Embryonic facial prominence (tissue), 1 donor: ENCODE measurements around the gene WHRN.

Source experiments
- DNase-seq: peaks from one replicate; pipeline ENCODE4 v3.0.0-alpha.2; 2016; ENCODE audit errors: extremely low spot score

WHRN gene

DNA sequence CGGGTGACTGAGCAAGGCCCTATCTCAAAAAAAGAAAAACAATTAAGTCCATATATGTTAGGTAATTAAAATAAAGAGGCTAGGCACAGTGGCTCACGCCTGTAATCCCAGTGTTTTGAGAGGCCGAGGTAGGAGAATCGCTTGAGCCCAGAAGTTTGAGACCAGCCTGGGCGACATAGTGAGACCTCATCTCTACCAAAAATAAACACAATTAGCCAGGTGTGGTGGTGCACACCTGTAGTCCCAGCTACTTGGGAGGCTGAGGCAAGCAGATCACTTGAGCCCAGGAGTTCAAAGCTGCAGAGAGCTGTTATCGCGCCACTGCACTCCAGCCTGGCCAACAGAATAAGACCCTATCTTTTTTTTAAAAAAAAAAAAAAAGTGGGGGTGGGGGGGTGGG lies 12.3 kb downstream of the WHRN start:
- no peak for DNase-seq

DNA sequence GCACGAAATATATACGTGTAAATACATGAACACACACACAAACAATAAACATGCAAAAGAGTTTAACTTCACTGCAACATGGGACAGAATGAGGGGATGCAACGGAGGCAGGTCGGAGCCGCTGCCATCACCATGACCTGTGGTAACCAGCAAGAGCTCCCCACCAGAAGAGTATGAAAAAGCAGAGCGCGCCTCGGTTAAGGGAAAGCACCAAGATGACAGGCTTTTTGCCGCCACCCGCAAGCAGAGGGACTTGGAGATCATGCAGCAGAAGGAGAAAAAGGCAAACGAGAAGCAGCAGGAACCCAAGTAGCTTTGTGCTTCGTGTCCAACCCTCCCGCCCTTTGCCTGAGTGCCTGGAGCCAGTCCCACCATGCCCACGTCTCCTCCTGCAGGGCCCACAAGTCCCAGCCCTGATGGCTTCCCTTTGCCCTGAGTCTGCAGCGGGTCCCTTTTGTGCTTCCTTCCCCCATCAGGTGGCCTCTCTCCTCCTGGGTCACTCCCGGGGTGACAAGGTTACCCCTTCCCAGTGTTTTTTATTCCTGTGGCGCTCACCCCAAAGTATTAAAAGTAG lies 13.8 kb downstream of the WHRN start:
- DNase-seq = no peak

- no peak for DNase-seq
Observed at GRCh38 chr9:114489928-114490327, 15.3 kb downstream of the WHRN start.

DNA sequence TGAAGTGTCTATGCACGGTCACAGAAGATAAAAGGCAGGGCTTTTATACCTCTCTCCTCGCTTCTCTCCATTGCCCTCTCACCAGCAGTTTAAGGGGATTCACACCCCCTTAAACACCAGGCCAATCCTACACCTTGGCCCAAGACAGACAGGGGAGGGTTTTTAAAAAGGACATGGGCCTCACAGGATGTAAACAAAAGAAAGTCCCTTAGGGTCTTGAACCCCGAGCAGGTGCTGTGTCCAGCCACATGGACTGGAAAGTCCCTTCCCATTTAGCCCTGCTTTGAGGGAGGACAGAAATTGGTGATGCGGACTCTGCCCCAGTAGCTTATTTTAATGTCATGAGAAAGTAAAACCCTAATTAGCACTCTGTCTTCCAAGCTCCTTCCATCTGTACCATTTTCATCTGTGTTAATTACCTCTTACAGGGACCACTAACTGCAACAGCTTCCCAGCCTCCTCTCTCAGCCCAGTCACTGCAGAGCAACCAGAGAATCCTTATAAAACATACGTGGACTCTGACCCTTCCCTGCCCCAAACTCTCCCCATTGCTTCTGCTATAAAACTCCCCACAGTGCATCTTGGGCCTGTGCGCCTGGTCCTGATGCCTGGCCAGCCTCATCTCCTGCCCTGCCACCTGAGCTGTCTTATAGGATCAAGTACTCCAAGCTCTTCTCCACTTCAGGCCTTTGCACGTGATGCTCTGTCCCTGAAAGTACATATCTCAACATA lies 16.7 kb downstream of the WHRN start:
- DNase-seq = no peak

DNA sequence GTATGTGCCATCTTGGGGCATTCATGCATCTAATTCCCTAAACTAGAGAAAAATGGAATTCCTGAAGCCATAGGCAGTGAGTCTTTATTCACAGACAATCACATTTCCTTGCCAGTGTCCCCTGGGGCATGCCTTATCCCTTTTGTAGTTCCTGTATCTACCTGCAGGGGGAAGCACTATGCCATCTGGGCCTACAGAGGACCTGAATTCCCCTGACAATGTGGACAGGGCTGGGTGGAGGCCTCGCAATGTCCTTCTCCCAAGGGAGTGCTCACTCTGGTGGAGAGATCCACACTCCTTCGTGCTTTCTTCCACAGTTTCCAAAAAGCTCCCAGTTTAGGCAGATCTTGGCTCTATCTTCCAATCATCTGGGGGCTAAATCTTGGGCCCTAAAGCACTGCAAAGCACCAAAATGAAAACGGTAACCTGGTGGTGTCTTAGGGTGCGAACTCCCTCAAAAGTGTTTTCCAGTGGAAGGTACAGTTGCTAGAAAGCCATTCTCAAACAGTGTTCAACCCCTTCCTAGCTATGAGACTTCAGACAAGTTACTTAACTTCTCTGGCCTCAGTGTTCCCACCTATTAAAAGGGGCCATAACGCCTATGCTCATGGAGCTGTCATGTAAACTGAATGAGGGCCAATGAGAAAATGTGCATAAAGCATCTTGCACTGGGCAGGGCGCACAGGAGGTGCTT lies 17.5 kb downstream of the WHRN start:
- DNase-seq = no peak

DNA sequence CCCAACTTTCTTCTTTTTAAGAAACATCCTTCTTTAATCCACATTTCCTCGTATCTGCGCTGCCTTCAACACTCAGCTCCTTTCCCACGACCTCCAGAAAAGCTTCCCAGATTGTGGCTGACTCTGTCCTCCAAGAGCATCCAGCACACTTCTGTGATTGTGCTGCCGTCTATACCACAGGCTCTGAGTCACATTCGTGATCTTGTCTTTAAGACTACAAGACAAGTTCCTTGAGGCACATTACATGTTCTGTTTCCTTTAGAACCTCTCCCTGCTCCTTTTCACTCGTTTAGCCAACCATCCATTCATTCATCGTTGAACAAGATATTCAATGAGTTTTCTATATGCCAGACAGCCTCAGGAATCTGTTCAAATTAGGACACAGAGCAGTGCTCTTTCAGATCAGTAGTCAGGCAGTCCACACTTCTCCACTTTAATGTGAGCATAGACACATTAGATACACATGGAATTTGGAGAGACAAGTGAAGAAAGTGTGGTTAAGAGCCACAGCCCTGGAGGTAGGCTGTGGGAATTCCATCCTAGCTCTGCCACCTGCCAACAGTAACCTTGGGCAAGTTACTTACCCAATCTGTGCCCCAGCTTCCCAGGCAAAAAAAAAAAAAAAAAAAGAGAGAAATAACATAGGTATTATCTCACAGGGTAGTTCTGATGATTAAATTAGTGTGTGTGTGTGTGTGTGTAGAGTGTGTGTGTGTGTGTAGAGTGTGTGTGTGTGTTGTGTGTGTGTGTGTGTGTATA lies 18.9 kb downstream of the WHRN start:
- DNase-seq = no peak

- no peak for DNase-seq
Observed at GRCh38 chr9:114484854-114485443, 20.3 kb downstream of the WHRN start.

GRCh38 chr9:114484215-114484853 lies 20.9 kb downstream of the WHRN start:
- DNase-seq = no peak

DNA sequence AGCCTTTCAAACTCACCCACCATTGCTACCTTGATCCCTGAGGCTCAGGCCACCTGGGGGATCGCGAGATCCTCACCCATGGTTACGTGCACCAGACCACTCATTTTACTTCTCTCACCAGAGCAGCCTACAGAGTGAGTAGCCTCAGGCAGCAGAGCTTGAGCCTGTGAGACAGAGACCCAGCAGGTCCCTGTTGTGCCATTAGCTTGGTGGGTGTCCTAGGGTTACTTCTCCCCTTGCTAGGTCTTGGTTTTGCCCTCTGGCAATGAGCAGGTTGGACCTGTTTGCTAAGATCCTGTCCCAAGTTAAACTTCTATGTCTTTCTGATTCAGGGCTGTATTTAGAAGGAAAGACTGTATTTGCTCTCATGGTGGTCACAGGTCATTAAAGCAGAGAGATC lies 21.8 kb downstream of the WHRN start:
- no peak for DNase-seq

GRCh38 chr9:114482593-114482992 lies 22.7 kb downstream of the WHRN start:
- no peak for DNase-seq

GRCh38 chr9:114481789-114482188 lies 23.5 kb downstream of the WHRN start:
- DNase-seq = no peak

DNA sequence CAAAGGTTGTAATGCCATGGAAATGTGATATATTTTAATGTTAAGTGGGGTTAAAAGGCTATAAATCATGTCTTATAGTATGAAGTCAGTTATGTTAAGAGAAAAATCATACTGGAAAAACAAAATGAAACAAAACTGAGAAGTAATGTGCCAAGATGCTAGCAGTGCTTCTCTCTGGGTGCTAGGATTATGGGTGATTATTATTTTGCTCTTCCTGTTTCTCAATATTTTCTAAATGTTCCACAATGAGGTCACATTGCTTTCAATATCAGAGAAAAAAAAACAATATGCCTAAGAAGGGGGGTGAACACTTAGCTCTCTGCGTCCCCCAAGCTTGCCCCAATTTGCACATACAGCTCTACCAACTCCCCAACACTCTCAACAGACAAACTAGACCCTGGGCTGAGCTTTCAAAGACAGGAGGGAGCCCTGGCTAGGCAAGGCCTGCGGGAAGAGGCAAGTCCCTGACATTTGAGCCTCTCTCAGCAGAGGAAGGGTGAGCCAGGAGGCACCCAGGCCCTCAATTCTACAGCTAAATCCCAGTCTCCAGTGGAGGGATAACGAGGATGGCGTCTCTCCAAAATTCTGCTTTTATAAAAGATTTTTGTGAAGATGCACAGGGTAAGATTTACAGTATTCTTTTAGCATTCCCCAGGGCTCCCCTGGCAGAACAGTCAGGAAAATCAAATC lies 24.4 kb downstream of the WHRN start:
- DNase-seq = no peak

GRCh38 chr9:114478871-114479270 lies 26.4 kb downstream of the WHRN start:
- DNase-seq = no peak

GRCh38 chr9:114478459-114478858 lies 26.8 kb downstream of the WHRN start:
- no peak for DNase-seq

GRCh38 chr9:114477642-114478041 lies 27.6 kb downstream of the WHRN start:
- no peak for DNase-seq

DNA sequence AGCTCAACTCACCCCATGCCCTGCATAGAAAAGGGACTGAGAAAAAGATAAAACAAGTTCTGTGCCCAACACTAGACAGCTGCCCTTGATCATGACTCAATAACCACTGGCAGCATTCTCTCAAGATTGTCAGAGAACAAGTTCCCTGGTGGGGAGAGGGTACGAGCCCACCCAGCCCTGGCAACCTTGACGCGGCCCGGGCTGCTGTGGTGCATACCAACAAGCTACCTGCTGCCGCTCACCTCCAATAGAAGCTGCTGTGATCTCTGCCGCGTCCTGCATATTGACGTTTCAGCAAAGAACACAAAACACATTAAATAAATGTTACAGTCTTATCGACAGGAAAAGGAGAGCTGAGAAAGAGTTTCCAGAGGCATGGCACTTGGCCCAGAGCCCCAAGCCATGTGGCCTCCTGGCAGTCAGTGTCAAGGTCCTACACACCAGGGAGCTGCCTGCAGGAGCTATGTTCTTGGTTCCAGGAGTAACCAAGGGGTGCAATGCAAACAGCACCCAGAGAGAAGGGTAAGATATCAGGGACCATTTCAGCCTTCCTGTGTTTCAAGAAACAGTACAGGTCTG lies 28.3 kb downstream of the WHRN start:
- no peak for DNase-seq

GRCh38 chr9:114475412-114476135 lies 29.7 kb downstream of the WHRN start:
- DNase-seq = no peak

- no peak for DNase-seq
Observed at GRCh38 chr9:114474425-114474824, 30.8 kb downstream of the WHRN start.

DNA sequence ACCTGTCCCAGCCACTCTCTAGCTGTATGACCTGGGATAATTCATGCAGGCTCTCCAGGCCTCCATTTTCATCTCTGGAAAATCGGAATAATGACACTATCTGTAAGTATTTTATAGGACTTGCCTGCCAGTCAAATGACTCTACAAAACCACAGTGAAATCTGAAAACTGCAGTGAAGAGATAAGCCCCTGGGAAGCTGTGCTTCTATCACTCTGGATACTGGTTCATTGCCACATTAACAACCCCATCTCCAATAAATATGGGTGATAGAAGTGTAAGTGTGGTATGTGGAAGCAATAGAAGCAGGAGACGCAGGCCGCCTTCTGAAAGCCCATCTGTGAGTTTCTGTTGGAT lies 31.8 kb downstream of the WHRN start:
- no peak for DNase-seq
